Body of pancreas (tissue), 4 donors: ENCODE results near the gene AKT1. TPM values are rescaled to one million over a fixed set of nuclear protein-coding genes. Genes with fewer than 3 reads are reported as not detected.

Source experiments
- ATAC-seq: fragments of 150-250 bp; one replicate; pipeline ENCODE4 v1.9.1; 2016
- DNase-seq, 4 donors: peaks; one replicate each; pipeline ENCODE4 v3.0.0-alpha.2; 2019
- H3K27ac ChIP-seq, 4 donors: fragments of 200-600 bp; sonication (generic); 1 replicate in 3 of 4; 2 replicates in 1 of 4; pipeline versions ENCODE4 v1.5.1 to v1.6.1; 2016 to 2019; ENCODE audit warnings: mild to moderate bottlenecking in 1 of 4, mixed read lengths in 1 of 4, moderate library complexity in 1 of 4
- H3K27me3 ChIP-seq, 2 donors: fragments of 200-600 bp; sonication (generic); one replicate each; pipeline ENCODE4 v1.6.0; 2016; ENCODE audit warnings: mild to moderate bottlenecking in 1 of 2
- H3K36me3 ChIP-seq, 2 donors: fragments of 200-600 bp; sonication (generic); replicated peaks in 1 of 2; 2 replicates each; pipeline ENCODE4 v1.5.1; 2016; ENCODE audit warnings: low read depth in 2 of 2; ENCODE audit not compliant: insufficient read depth in 1 of 2
- H3K4me1 ChIP-seq: fragments of 200-600 bp; sonication (generic); one replicate; pipeline ENCODE4 v1.6.0; 2016
- H3K4me3 ChIP-seq, 2 donors: fragments of 200-600 bp; sonication (generic); 1 replicate in 1 of 2; 2 replicates in 1 of 2; pipeline ENCODE4 v1.5.1; 2016 to 2019
- H3K9me3 ChIP-seq, 3 donors: fragments of 200-600 bp; sonication (generic); 1 replicate in 2 of 3; 2 replicates in 1 of 3; pipeline ENCODE4 v1.5.1; 2016
- POLR2A ChIP-seq, 3 donors: fragments of 450-650 bp; IDR thresholded peaks; one replicate each; pipeline ENCODE4 v1.6.1; 2016; ENCODE audit warnings: antibody characterized with exemption in 3 of 3, mild to moderate bottlenecking in 2 of 3
- WGBS, 2 donors: methylation state at CpG; one replicate each; pipeline ENCODE4 v1.1.5; 2017; 5-methylcytosine and 5-hydroxymethylcytosine counted together
- intact Hi-C: fragments of 100-400 bp; cut with DNase I; formaldehyde crosslinking; loops from one replicate; pipeline ENCODE4 v1.15.1; 2023
- total RNA-seq, 2 donors: library from RNA; depleted of rRNA; stranded (reverse); fragments of >200 nt; gene quantifications; one replicate each; pipeline ENCODE4 v1.1.0, GENCODE V29; 2016
- TF ChIP-seq, protein P1 (sequence below), 7 experiments: fragments of 450-650 bp in 4 of 7; fragments of 200-600 bp in 3 of 7; sonication (generic) in 3 of 7; IDR thresholded peaks; one replicate each; pipeline ENCODE4 v1.5.1; 2016 to 2019; ENCODE audit warnings: antibody characterized with exemption in 7 of 7

Gene AKT1
- total RNA-seq, 2 donors from 2014 or later, result 74.2 to 151 TPM

DNA sequence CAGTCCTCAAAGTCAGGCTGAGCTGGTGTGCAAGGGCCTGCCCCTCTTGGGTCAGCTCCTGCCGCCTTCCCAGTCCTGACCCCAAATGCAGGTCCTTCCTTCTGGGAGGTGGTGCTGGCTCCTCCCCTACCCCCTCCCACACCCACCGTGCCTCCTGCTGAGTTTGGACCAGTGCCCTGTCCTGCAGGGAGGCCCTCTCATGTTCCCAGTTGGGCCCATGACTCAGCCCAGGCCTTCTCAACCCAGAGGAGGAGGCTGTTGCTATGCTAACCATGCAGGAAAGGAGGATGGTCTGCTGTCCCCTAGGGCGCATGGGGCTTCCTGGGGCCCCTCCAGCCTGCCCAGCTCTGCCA, 9.8 kb upstream of the AKT1 start:
- Histone ChIP-seq H3K4me1 (peaks cover 50% of the 10 kb centered on the region), H3K27ac (peak overlapping the region in 3 of 4 donors; percentile 34 to 60 (median 54)), H3K27me3 (no peaks in the 10 kb centered on the region), H3K4me3 (no peak overlapping the region), H3K36me3 (no peaks in the 10 kb centered on the region), H3K9me3 (no peaks in the 10 kb centered on the region)
- intact Hi-C loops, result no loop called here
- DNase-seq (peak; percentile 61 to 73 (median 70)), ATAC-seq (peak; percentile 17)
- TF ChIP-seq, protein P1, sequence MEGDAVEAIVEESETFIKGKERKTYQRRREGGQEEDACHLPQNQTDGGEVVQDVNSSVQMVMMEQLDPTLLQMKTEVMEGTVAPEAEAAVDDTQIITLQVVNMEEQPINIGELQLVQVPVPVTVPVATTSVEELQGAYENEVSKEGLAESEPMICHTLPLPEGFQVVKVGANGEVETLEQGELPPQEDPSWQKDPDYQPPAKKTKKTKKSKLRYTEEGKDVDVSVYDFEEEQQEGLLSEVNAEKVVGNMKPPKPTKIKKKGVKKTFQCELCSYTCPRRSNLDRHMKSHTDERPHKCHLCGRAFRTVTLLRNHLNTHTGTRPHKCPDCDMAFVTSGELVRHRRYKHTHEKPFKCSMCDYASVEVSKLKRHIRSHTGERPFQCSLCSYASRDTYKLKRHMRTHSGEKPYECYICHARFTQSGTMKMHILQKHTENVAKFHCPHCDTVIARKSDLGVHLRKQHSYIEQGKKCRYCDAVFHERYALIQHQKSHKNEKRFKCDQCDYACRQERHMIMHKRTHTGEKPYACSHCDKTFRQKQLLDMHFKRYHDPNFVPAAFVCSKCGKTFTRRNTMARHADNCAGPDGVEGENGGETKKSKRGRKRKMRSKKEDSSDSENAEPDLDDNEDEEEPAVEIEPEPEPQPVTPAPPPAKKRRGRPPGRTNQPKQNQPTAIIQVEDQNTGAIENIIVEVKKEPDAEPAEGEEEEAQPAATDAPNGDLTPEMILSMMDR (IDR thresholded peaks at IDR 0.05), result no peak
- TF ChIP-seq POLR2A (IDR thresholded peaks at IDR 0.05), result peak in 1 of 3 donors; percentile 30
- WGBS, 2 donors, result 47% methylated on average over 3 of the region's 3 CpGs; no CpG with 5 or more reads in 1 of the 2 donors

DNA sequence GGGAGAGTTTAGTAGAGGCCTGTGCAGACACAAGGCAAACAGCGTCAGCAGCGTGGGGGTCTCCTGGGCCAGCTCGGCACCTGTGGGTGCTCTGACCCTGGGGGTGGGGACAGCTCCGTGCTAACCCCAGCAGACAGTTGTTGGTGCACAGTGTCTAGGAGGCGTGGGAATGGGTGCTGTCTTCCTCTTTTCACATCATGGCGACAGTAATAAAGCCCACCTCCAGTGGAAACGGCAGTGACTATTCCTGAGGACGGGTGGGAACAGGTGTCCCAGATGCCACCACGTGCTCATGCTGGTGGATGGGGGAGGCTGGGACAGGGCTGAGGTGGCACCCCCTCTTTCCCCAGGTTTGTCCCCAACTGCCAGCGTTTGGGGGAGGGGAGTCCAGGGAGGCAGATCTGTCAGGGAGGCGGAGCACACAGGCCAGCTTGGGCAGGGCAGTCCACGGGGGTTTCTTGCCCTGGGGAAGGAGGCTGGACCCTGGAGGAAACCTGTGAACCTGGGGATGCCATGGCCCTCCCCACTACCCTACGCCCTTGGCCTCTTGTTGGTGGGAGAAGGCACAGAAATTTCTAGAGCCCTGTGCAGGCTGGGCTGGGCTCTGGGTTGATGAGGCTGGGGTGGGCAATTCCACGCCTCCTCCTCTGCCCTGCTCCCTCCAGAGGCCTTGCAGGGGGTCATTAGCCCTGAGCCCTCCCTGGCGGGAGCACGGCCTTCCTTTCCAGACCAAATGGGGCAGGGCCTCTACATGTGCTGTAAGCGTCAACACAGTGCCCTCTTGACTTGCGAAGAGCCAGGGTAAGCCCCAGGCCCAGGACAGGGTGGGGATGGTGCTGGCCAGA, 9.2 kb upstream of the AKT1 start:
- H3K4me1 ChIP-seq, result peaks cover 54% of the 10 kb centered on the region
- ATAC-seq (no peak), DNase-seq (peak in 1 of 4 donors; percentile 10)
- H3K27ac ChIP-seq, result peak overlapping the region in 3 of 4 donors; percentile 34 to 60 (median 54)
- TF ChIP-seq POLR2A (IDR thresholded peaks at IDR 0.05), result peak in 1 of 3 donors; percentile 46
- TF ChIP-seq, protein P1 (IDR thresholded peaks at IDR 0.05), result no peak
- intact Hi-C loops, result no loop called here
- no peak overlapping the region for H3K4me3 ChIP-seq
- H3K9me3 ChIP-seq, result no peaks in the 10 kb centered on the region
- no peaks in the 10 kb centered on the region for H3K27me3 ChIP-seq
- H3K36me3 ChIP-seq, result no peaks in the 10 kb centered on the region
- 78 to 82% methylated on average over 9 to 18 of the region's 18 CpGs for WGBS, 2 donors

- ATAC-seq (no peak), DNase-seq (peak in 1 of 4 donors; percentile 16)
- no peak overlapping the region for H3K4me3 ChIP-seq
- no peaks in the 10 kb centered on the region for H3K27me3 ChIP-seq
- no peaks in the 10 kb centered on the region for H3K36me3 ChIP-seq
- peaks cover 61% of the 10 kb centered on the region for H3K4me1 ChIP-seq
- TF ChIP-seq, protein P1 (IDR thresholded peaks at IDR 0.05), result no peak
- TF ChIP-seq POLR2A (IDR thresholded peaks at IDR 0.05), result no peak
- 81 to 92% methylated on average over 7 to 9 of the region's 15 CpGs for WGBS, 2 donors
- intact Hi-C loops, result no loop called here
- H3K9me3 ChIP-seq, result no peaks in the 10 kb centered on the region
- peak overlapping the region in 1 of 4 donors; percentile 6 for H3K27ac ChIP-seq
Measured at GRCh38 chr14:104803912-104804410, 8.4 kb upstream of the AKT1 start.

GRCh38 chr14:104803280-104803911, 7.8 kb upstream of the AKT1 start:
- ATAC-seq (no peak), DNase-seq (peak in 1 of 4 donors; percentile 10)
- TF ChIP-seq, protein P1 (IDR thresholded peaks at IDR 0.05), result no peak
- no peak for TF ChIP-seq POLR2A (IDR thresholded peaks at IDR 0.05)
- WGBS, 2 donors, result 73 to 80% methylated on average over 14 to 19 of the region's 19 CpGs
- Histone ChIP-seq H3K27ac (peak overlapping the region in 1 of 4 donors; percentile 97), H3K27me3 (no peaks in the 10 kb centered on the region), H3K36me3 (no peaks in the 10 kb centered on the region), H3K9me3 (no peaks in the 10 kb centered on the region), H3K4me3 (no peak overlapping the region), H3K4me1 (peaks cover 61% of the 10 kb centered on the region)
- intact Hi-C loops, result no loop called here
